Small intestine (tissue), 7 donors: ENCODE measurements around the gene TEX30. TPM values are rescaled to one million over a fixed set of nuclear protein-coding genes. Genes with fewer than 3 reads are reported as not detected.

Experiments
- DNase-seq, 2 donors: peaks; one replicate each; pipeline versions ENCODE4 v3.0.0 to v3.0.0-alpha.2; 2013
- FAIRE-seq: peaks from 2 replicates; lab custom pipeline; 2012; peaks lifted over from hg19 to GRCh38; lab: Jason Lieb, UNC
- H3K27ac ChIP-seq, 3 donors: one replicate each; pipeline ENCODE4 v1.5.1; 2013; ENCODE audit warnings: low read length in 2 of 3, mild to moderate bottlenecking in 2 of 3, control low read depth in 1 of 3, inconsistent platforms in 1 of 3, low read depth in 1 of 3, moderate library complexity in 1 of 3
- H3K27me3 ChIP-seq, 3 donors: one replicate each; pipeline ENCODE4 v1.6.1; 2013; ENCODE audit warnings: low read length in 3 of 3, inconsistent platforms in 1 of 3; ENCODE audit not compliant: control insufficient read depth in 3 of 3, insufficient read depth in 3 of 3
- H3K36me3 ChIP-seq, 3 donors: one replicate each; pipeline ENCODE4 v1.6.1; 2013; ENCODE audit warnings: low read length in 3 of 3, inconsistent platforms in 1 of 3, low read depth in 1 of 3, mild to moderate bottlenecking in 1 of 3, moderate library complexity in 1 of 3; ENCODE audit not compliant: control insufficient read depth in 3 of 3, insufficient read depth in 2 of 3
- H3K4me1 ChIP-seq, 3 donors: one replicate each; pipeline ENCODE4 v1.6.1; 2013; ENCODE audit warnings: low read length in 2 of 3, inconsistent platforms in 1 of 3, low read depth in 1 of 3, mild to moderate bottlenecking in 1 of 3, moderate library complexity in 1 of 3; ENCODE audit not compliant: control insufficient read depth in 3 of 3, insufficient read depth in 2 of 3
- H3K4me3 ChIP-seq, 3 donors: one replicate each; pipeline ENCODE4 v1.5.1; 2013; ENCODE audit warnings: low read length in 3 of 3, control low read depth in 1 of 3, inconsistent platforms in 1 of 3, low read depth in 1 of 3, mild to moderate bottlenecking in 1 of 3, moderate library complexity in 1 of 3
- H3K9me3 ChIP-seq, 2 donors: one replicate each; pipeline ENCODE4 v1.6.1; 2013; ENCODE audit warnings: low read depth in 1 of 2, low read length in 1 of 2; ENCODE audit not compliant: control insufficient read depth in 2 of 2, insufficient read depth in 1 of 2
- WGBS, 3 donors: extraction: QIAGEN DNeasy Blood & Tissue Kit; methylation state at CpG; one replicate each; pipeline ENCODE4 v1.1.7; 2013; 5-methylcytosine and 5-hydroxymethylcytosine counted together
- polyA plus RNA-seq, 4 donors: library from polyadenylated mRNA; stranded (reverse) in 3 of 4; unstranded in 1 of 4; fragments of 200-250 nt in 3 of 4; fragments of 120-200 nt in 1 of 4; gene quantifications; one replicate each; pipeline versions ENCODE4 v1.2.1 to v1.2.3, GENCODE V29; 2013
- donor health status: healthy with polysubstance abuse.
- donor health status: control.
- donor health status: control.
- donor health status: Bipolar disorder and iron deficiency.
- donor health status: healthy.

The TEX30 gene
- polyA plus RNA-seq, 4 donors = 8.0 to 15.5 (median 9.8) TPM

DNA sequence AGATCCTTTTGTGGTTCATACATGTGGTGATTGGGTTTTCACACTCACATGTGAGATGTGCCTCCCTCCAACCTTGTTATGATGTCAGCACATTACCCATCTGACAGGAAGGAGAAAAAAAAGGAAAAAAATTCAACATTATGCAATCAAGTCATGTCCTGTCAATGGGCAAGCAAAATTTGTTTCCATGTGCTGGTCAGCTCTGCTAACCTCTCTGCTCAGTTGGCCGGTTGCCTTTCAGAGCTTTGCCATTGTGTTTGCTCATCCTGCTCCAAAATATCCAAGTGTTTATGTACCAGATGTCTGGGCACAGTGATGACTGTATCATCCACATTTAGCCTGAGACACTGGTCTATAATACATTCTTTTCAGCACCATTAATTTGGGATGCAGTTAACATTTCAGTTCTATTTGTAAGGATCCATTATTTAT, 51.8 kb downstream of the TEX30 start:
- Histone ChIP-seq H3K4me3 (no peak overlapping the region), H3K27me3 (peaks cover 0 to 2% (median 0%) of the 10 kb centered on the region in 3 donors), H3K27ac (no peak overlapping the region), H3K9me3 (no peaks in the 10 kb centered on the region), H3K36me3 (no peaks in the 10 kb centered on the region), H3K4me1 (no peaks in the 10 kb centered on the region)
- DNase-seq = no peak
- FAIRE-seq = no peak
- 41 to 85% (median 43%) methylated on average over 1 of the region's 1 CpG for WGBS, 3 donors

DNA sequence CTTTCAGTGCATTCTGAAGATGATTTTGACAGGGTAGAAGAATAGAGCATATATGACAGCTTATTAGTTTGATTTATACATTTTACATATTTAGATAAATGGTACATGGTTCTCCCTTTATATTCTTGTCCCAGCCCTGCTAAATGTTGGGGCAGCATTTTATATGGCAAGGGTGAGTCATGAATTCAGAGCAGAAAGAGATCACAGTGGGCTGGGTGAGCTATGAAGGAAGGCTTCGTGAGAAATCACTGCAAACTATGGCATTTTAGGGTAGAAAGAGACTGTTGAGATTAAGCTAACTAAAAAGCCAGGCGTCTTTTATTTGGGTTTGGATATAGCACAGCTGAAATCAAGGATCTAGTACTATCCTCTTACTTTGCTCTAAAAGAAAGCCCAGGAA, 54.8 kb downstream of the TEX30 start:
- Histone ChIP-seq H3K9me3 (no peaks in the 10 kb centered on the region), H3K27ac (no peak overlapping the region), H3K4me1 (no peaks in the 10 kb centered on the region), H3K27me3 (peaks cover 0 to 2% (median 0%) of the 10 kb centered on the region in 3 donors), H3K4me3 (no peak overlapping the region), H3K36me3 (no peaks in the 10 kb centered on the region)
- FAIRE-seq = no peak
- 65 to 74% (median 72%) methylated on average over 2 of the region's 2 CpGs for WGBS, 3 donors
- no peak for DNase-seq

Other genes starting within 250 kb of the TEX30 start
- gene TPP2, start 176.8 kb downstream of the TEX30 start, polyA plus RNA-seq = 10 to 100 TPM; 10.5 to 39.8 (median 15.4) TPM
- gene METTL21C, start 78.7 kb downstream of the TEX30 start, polyA plus RNA-seq = under 1 TPM in 1 of 4 donors, not detected in 3; 0.04 TPM
- gene POGLUT2, start 25.2 kb upstream of the TEX30 start, polyA plus RNA-seq = 10 to 100 TPM in 1 of 4 donors, 1 to 10 TPM in 1, under 1 TPM in 1, not detected in 1; 0.54 to 13.1 (median 3.6) TPM
- 10 to 100 TPM in 2 of 4 donors, 1 to 10 TPM in 2; 7.3 to 35.6 (median 11.6) TPM for gene BIVM, start 25.3 kb upstream of the TEX30 start, polyA plus RNA-seq
- 100 to 1,000 TPM in 1 of 4 donors, 10 to 100 TPM in 3; 40.7 to 112 (median 65.9) TPM for gene ERCC5, start 72.2 kb upstream of the TEX30 start, polyA plus RNA-seq